Stimulated activated CD8-positive, alpha-beta memory T cell treated with anti-CD3 and anti-CD28 coated beads, Interleukin-12 subunit alpha, Interleukin-12 subunit beta, amount 100 ng/mL, for 1 hour (primary cell): ENCODE measurements around the gene TCF15.
"Not testable (repeated sequence)": the region's sequence is repeated elsewhere in the genome, so short reads cannot be mapped to it uniquely, and the experiment has no call there.

ENCODE experiments used
- DNase-seq: peaks from one replicate; pipeline ENCODE4 v3.0.0-alpha.2; 2020; ENCODE audit warnings: low read depth

Gene TCF15

GRCh38 chr20:642013-642397 lies 31.9 kb upstream of the TCF15 start:
- not testable (repeated sequence) for DNase-seq

- DNase-seq: no peak
Measured at GRCh38 chr20:641516-641875, 31.4 kb upstream of the TCF15 start.

GRCh38 chr20:640674-641515 lies 30.8 kb upstream of the TCF15 start:
- no peak for DNase-seq

- no peak for DNase-seq
Measured at GRCh38 chr20:638579-638978, 28.5 kb upstream of the TCF15 start.

- no peak for DNase-seq
Measured at GRCh38 chr20:637559-637958, 27.4 kb upstream of the TCF15 start.

GRCh38 chr20:635893-636338 lies 25.8 kb upstream of the TCF15 start:
- no peak for DNase-seq

GRCh38 chr20:635028-635892 lies 25.2 kb upstream of the TCF15 start:
- DNase-seq: no peak

- DNase-seq: no peak
Measured at GRCh38 chr20:634148-634925, 24.2 kb upstream of the TCF15 start.

GRCh38 chr20:631101-631500 lies 21.0 kb upstream of the TCF15 start:
- no peak for DNase-seq

GRCh38 chr20:626579-626978 lies 16.5 kb upstream of the TCF15 start:
- no peak for DNase-seq

- DNase-seq: no peak
Measured at GRCh38 chr20:625360-625932, 15.3 kb upstream of the TCF15 start.

- no peak for DNase-seq
Measured at GRCh38 chr20:623704-624103, 13.6 kb upstream of the TCF15 start.

GRCh38 chr20:623021-623420 lies 12.9 kb upstream of the TCF15 start:
- no peak for DNase-seq

GRCh38 chr20:622161-622560 lies 12.1 kb upstream of the TCF15 start:
- no peak for DNase-seq

GRCh38 chr20:621125-621756 lies 11.1 kb upstream of the TCF15 start:
- DNase-seq: no peak

- DNase-seq: no peak
Measured at GRCh38 chr20:620246-620645, 10.1 kb upstream of the TCF15 start.

- DNase-seq: no peak
Measured at GRCh38 chr20:618980-619379, 8.9 kb upstream of the TCF15 start.

GRCh38 chr20:617934-618690 lies 8.0 kb upstream of the TCF15 start:
- no peak for DNase-seq

GRCh38 chr20:615514-615913 lies 5.4 kb upstream of the TCF15 start:
- DNase-seq: no peak

- no peak for DNase-seq
Measured at GRCh38 chr20:611843-612185, 1.7 kb upstream of the TCF15 start.
